Adipocyte (in vitro differentiated cells): ENCODE results near the gene CHST11.
A peak's percentile ranks its signal among the peaks of the same experiment; 100 is the strongest.

Source experiments
- DNase-seq: peaks from one replicate; pipeline ENCODE4 v3.0.0-alpha.2; 2015; ENCODE audit warnings: low read depth
- H3K27me3 ChIP-seq: replicated peaks from 2 replicates; pipeline ENCODE4 v1.7.0; 2013; ENCODE audit warnings: mild to moderate bottlenecking, low read length, moderate library complexity; ENCODE audit not compliant: control insufficient read depth, insufficient read depth
- H3K36me3 ChIP-seq: 2 replicates; pipeline ENCODE4 v1.7.0; 2013; ENCODE audit warnings: low read length, mild to moderate bottlenecking, moderate library complexity; ENCODE audit not compliant: control insufficient read depth, insufficient read depth, severe bottlenecking
- H3K4me1 ChIP-seq: 2 replicates; pipeline ENCODE4 v1.7.0; 2013; ENCODE audit warnings: mild to moderate bottlenecking, low read length, moderate library complexity; ENCODE audit not compliant: control insufficient read depth, insufficient read depth
- H3K4me3 ChIP-seq: 2 replicates; pipeline ENCODE4 v1.7.0; 2013; ENCODE audit warnings: mild to moderate bottlenecking, low read length, moderate library complexity
- H3K9ac ChIP-seq: 2 replicates; pipeline ENCODE4 v1.7.0; 2013; ENCODE audit warnings: mild to moderate bottlenecking, low read length, moderate library complexity
- H3K9me3 ChIP-seq: 2 replicates; pipeline ENCODE4 v1.7.0; 2013; ENCODE audit warnings: mild to moderate bottlenecking, low read length, moderate library complexity; ENCODE audit not compliant: control insufficient read depth

The CHST11 gene

GRCh38 chr12:104579718-104580495, 123.2 kb downstream of the CHST11 start:
- Histone ChIP-seq H3K27me3 (no peaks in the 10 kb centered on the region), H3K36me3 (no peaks in the 10 kb centered on the region), H3K9me3 (no peaks in the 10 kb centered on the region)

GRCh38 chr12:104581005-104581570, 124.3 kb downstream of the CHST11 start:
- peaks cover 26% of the 10 kb centered on the region for H3K4me1 ChIP-seq
- H3K9ac ChIP-seq: no peak overlapping the region
- H3K9me3 ChIP-seq: no peaks in the 10 kb centered on the region
- H3K27me3 ChIP-seq: no peaks in the 10 kb centered on the region
- no peaks in the 10 kb centered on the region for H3K36me3 ChIP-seq
- no peak overlapping the region for H3K4me3 ChIP-seq
- DNase-seq: no peak

More at GRCh38 chr12:104579718-104580495, 123.2 kb downstream of the CHST11 start:
- H3K4me3 ChIP-seq: peak overlapping the region; percentile 32
- H3K4me1 ChIP-seq: peaks cover 26% of the 10 kb centered on the region
- no peak for DNase-seq
- H3K9ac ChIP-seq: no peak overlapping the region

GRCh38 chr12:104582739-104583138, 126.0 kb downstream of the CHST11 start:
- no peak for DNase-seq
- Histone ChIP-seq H3K36me3 (no peaks in the 10 kb centered on the region), H3K9ac (no peak overlapping the region)

GRCh38 chr12:104583301-104583700, 126.6 kb downstream of the CHST11 start:
- Histone ChIP-seq H3K36me3 (no peaks in the 10 kb centered on the region), H3K9me3 (no peaks in the 10 kb centered on the region), H3K4me3 (no peak overlapping the region), H3K9ac (no peak overlapping the region), H3K4me1 (peaks cover 22% of the 10 kb centered on the region), H3K27me3 (no peaks in the 10 kb centered on the region)
- DNase-seq: no peak

More at GRCh38 chr12:104582739-104583138, 126.0 kb downstream of the CHST11 start:
- H3K9me3 ChIP-seq: no peaks in the 10 kb centered on the region
- no peaks in the 10 kb centered on the region for H3K27me3 ChIP-seq
- H3K4me3 ChIP-seq: no peak overlapping the region
- H3K4me1 ChIP-seq: peaks cover 23% of the 10 kb centered on the region

- H3K9me3 ChIP-seq: no peaks in the 10 kb centered on the region
- no peak overlapping the region for H3K4me3 ChIP-seq
- no peak for DNase-seq
- no peaks in the 10 kb centered on the region for H3K27me3 ChIP-seq
- no peak overlapping the region for H3K9ac ChIP-seq
- H3K36me3 ChIP-seq: no peaks in the 10 kb centered on the region
- peaks cover 9% of the 10 kb centered on the region for H3K4me1 ChIP-seq
Measured at GRCh38 chr12:104585448-104586055, 128.8 kb downstream of the CHST11 start.

GRCh38 chr12:104586351-104586919, 129.7 kb downstream of the CHST11 start:
- H3K27me3 ChIP-seq: no peaks in the 10 kb centered on the region
- H3K4me3 ChIP-seq: no peak overlapping the region
- no peak overlapping the region for H3K9ac ChIP-seq
- DNase-seq: no peak
- no peaks in the 10 kb centered on the region for H3K9me3 ChIP-seq
- no peaks in the 10 kb centered on the region for H3K36me3 ChIP-seq
- peaks cover 9% of the 10 kb centered on the region for H3K4me1 ChIP-seq

- no peak overlapping the region for H3K4me3 ChIP-seq
- DNase-seq: peak; percentile 58
Measured at GRCh38 chr12:104588047-104588920, 131.5 kb downstream of the CHST11 start.

GRCh38 chr12:104588921-104589590, 132.3 kb downstream of the CHST11 start:
- Histone ChIP-seq H3K4me1 (peaks cover 9% of the 10 kb centered on the region), H3K27me3 (no peaks in the 10 kb centered on the region), H3K9me3 (no peaks in the 10 kb centered on the region), H3K36me3 (no peaks in the 10 kb centered on the region), H3K4me3 (no peak overlapping the region), H3K9ac (no peak overlapping the region)
- no peak for DNase-seq

More at GRCh38 chr12:104588047-104588920, 131.5 kb downstream of the CHST11 start:
- Histone ChIP-seq H3K4me1 (peaks cover 9% of the 10 kb centered on the region), H3K36me3 (no peaks in the 10 kb centered on the region), H3K27me3 (no peaks in the 10 kb centered on the region), H3K9ac (no peak overlapping the region), H3K9me3 (no peaks in the 10 kb centered on the region)

- H3K36me3 ChIP-seq: no peaks in the 10 kb centered on the region
- H3K9ac ChIP-seq: no peak overlapping the region
- peaks cover 9% of the 10 kb centered on the region for H3K4me1 ChIP-seq
- H3K9me3 ChIP-seq: no peaks in the 10 kb centered on the region
- no peak overlapping the region for H3K4me3 ChIP-seq
- H3K27me3 ChIP-seq: no peaks in the 10 kb centered on the region
- no peak for DNase-seq
Measured at GRCh38 chr12:104590022-104590421, 133.3 kb downstream of the CHST11 start.

GRCh38 chr12:104591257-104591885, 134.6 kb downstream of the CHST11 start:
- DNase-seq: no peak
- no peaks in the 10 kb centered on the region for H3K27me3 ChIP-seq
- H3K4me3 ChIP-seq: no peak overlapping the region
- H3K9me3 ChIP-seq: no peaks in the 10 kb centered on the region
- peaks cover 19% of the 10 kb centered on the region for H3K4me1 ChIP-seq
- H3K36me3 ChIP-seq: no peaks in the 10 kb centered on the region
- H3K9ac ChIP-seq: no peak overlapping the region
